A673 (cell line): ENCODE measurements around the gene CYP4F2. TPM values are rescaled to one million over a fixed set of nuclear protein-coding genes. Genes with fewer than 3 reads are reported as not detected.

ENCODE experiments used
- BruUV-seq: library from RNA; stranded (reverse); fragments of 400-500 nt; replicated peaks from 2 replicates; lab custom pipeline; 2021; lab: Mats Ljungman, UMichigan
- CTCF ChIA-PET: fragments of 300-600 bp; sonication (Branson Sonifier 250); formaldehyde crosslinking; loops from one replicate; lab custom pipeline; 2022; ENCODE audit warnings: antibody characterized with exemption; lab: Charles Lee
- POLR2A ChIA-PET: fragments of 300-600 bp; sonication (Branson Sonifier 250); formaldehyde crosslinking; loops from one replicate; lab custom pipeline; 2022; ENCODE audit warnings: antibody characterized with exemption; ENCODE audit not compliant: low non-redundant PET; lab: Charles Lee
- DNase-seq: peaks from one replicate; pipeline ENCODE4 v3.0.0-alpha.2; 2015; ENCODE audit warnings: low spot score
- H3K27ac ChIP-seq: fragments of 200-600 bp; sonication (generic); 2 replicates; pipeline ENCODE4 v1.5.1; 2016; ENCODE audit warnings: mixed run types, low read depth, mild to moderate bottlenecking, mixed read lengths, antibody characterized with exemption, low read length; ENCODE audit not compliant: poor library complexity, severe bottlenecking
- H3K27me3 ChIP-seq: fragments of 200-600 bp; sonication (generic); replicated peaks from 2 replicates; pipeline ENCODE4 v1.6.1; 2017; ENCODE audit warnings: mixed run types, low read depth, mild to moderate bottlenecking, mixed read lengths, antibody characterized with exemption, low read length; ENCODE audit not compliant: insufficient read depth, poor library complexity
- H3K36me3 ChIP-seq: fragments of 200-600 bp; sonication (generic); 2 replicates; pipeline ENCODE4 v1.6.1; 2016; ENCODE audit warnings: mixed run types, mild to moderate bottlenecking, mixed read lengths, antibody characterized with exemption, low read length; ENCODE audit not compliant: insufficient read depth, poor library complexity, severe bottlenecking
- H3K4me1 ChIP-seq: fragments of 200-600 bp; sonication (generic); 2 replicates; pipeline ENCODE4 v1.6.1; 2017; ENCODE audit warnings: mixed run types, mild to moderate bottlenecking, mixed read lengths, antibody characterized with exemption, low read length; ENCODE audit not compliant: insufficient read depth, poor library complexity, severe bottlenecking
- H3K4me3 ChIP-seq: fragments of 200-600 bp; sonication (generic); 2 replicates; pipeline ENCODE4 v1.5.1; 2016; ENCODE audit warnings: low read depth, mixed run types, mild to moderate bottlenecking, mixed read lengths, low read length; ENCODE audit not compliant: poor library complexity, severe bottlenecking
- H3K9me3 ChIP-seq: fragments of 200-600 bp; sonication (generic); 2 replicates; pipeline ENCODE4 v1.6.1; 2016; ENCODE audit warnings: mixed run types, low read depth, mild to moderate bottlenecking, mixed read lengths, antibody characterized with exemption, low read length; ENCODE audit not compliant: poor library complexity, severe bottlenecking
- CTCF ChIP-seq: fragments of 300-800, 200-600 bp; sonication (generic); conservative IDR thresholded peaks from 2 replicates; pipeline ENCODE4 v1.5.1; 2017; ENCODE audit warnings: low read depth, mild to moderate bottlenecking, antibody characterized with exemption, low read length, moderate library complexity, mixed read lengths
- EZH2 ChIP-seq: fragments of 200-600 bp; sonication (generic); IDR thresholded peaks from 2 replicates; pipeline ENCODE4 v1.6.1; 2017; ENCODE audit warnings: borderline replicate concordance, low read depth, mild to moderate bottlenecking, mixed read lengths, antibody characterized with exemption, low read length; ENCODE audit not compliant: poor library complexity, severe bottlenecking
- intact Hi-C: fragments of 100-400 bp; cut with micrococcal nuclease; formaldehyde crosslinking; loops from one replicate; pipeline ENCODE4 v1.10.0; 2022; ENCODE audit not compliant: unreplicated experiment
- total RNA-seq: library from RNA; stranded (reverse); gene quantifications from 2 replicates; pipeline ENCODE4 v1.2.3, GENCODE V29; 2021

The CYP4F2 gene
- total RNA-seq, 1 experiment from 2014 or later, result not detected

DNA sequence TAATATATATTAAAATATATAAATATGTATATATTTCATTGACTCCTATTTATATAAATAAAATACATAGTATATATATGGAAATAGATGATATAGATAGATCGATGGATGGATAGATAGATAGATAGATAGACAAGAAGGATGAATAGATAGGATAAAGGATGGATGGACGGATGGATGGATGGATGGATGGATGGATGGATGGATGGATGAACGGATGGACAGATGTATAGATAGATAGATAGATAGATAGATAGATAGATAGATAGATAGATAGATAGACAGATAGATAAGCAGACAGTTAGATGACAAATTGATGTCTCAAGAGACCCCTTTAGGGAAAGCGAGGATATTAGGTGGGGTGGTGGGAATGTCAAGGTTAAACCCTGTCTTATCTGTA is 21.4 kb upstream of the CYP4F2 start:
- Histone ChIP-seq H3K27me3 (peaks cover 19% of the 10 kb centered on the region), H3K4me3 (no peak overlapping the region), H3K9me3 (peaks cover 4% of the 10 kb centered on the region), H3K36me3 (no peaks in the 10 kb centered on the region), H3K27ac (no peak overlapping the region), H3K4me1 (no peaks in the 10 kb centered on the region)
- TF ChIP-seq CTCF (no peak), EZH2 (no peak)
- CTCF ChIA-PET, result no interaction called here
- BruUV-seq, result no TSS peak
- intact Hi-C loops, result no loop called here
- DNase-seq, result no peak
- POLR2A ChIA-PET, result no interaction called here

GRCh38 chr19:15915109-15915508 is 17.2 kb upstream of the CYP4F2 start:
- no TSS peak for BruUV-seq
- no peak for DNase-seq
- H3K36me3 ChIP-seq, result no peaks in the 10 kb centered on the region
- H3K4me3 ChIP-seq, result no peak overlapping the region
- CTCF ChIA-PET, result no interaction called here
- intact Hi-C loops, result no loop called here
- peaks cover 37% of the 10 kb centered on the region for H3K27me3 ChIP-seq
- TF ChIP-seq EZH2, result no peak
- no peak for TF ChIP-seq CTCF
- H3K27ac ChIP-seq, result no peak overlapping the region
- H3K9me3 ChIP-seq, result peaks cover 4% of the 10 kb centered on the region
- no peaks in the 10 kb centered on the region for H3K4me1 ChIP-seq
- POLR2A ChIA-PET, result no interaction called here

DNA sequence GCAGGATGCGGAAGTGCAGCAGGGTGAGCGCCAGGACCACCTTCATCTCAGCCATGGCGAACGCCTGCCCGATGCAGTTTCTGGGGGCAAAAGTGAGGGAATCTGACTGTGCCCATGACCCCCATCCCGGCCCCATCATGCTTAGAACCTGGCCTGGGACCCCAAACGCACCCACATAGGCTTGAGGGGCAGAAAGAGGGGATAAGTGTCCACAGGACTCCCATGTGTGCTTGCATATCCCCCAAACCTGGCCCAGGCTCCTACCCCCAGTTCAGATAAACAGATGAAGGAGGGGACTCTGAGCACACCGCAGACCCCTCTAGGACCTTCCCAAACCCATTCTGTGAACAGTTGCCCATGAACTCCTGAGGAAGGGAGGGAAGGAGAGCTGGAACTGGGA is 16.0 kb upstream of the CYP4F2 start:
- no peak overlapping the region for H3K4me3 ChIP-seq
- H3K36me3 ChIP-seq, result no peaks in the 10 kb centered on the region
- no peak for TF ChIP-seq EZH2
- TF ChIP-seq CTCF, result no peak
- intact Hi-C loops, result no loop called here
- peaks cover 43% of the 10 kb centered on the region for H3K27me3 ChIP-seq
- H3K4me1 ChIP-seq, result no peaks in the 10 kb centered on the region
- H3K27ac ChIP-seq, result no peak overlapping the region
- CTCF ChIA-PET, result no interaction called here
- DNase-seq, result no peak
- BruUV-seq, result no TSS peak
- POLR2A ChIA-PET, result no interaction called here
- H3K9me3 ChIP-seq, result peaks cover 4% of the 10 kb centered on the region
